Amygdala (tissue), 56 donors: ENCODE results near the gene FAM53B.
"Not testable (repeated sequence)": the region's sequence is repeated elsewhere in the genome, so short reads cannot be mapped to it uniquely, and the experiment has no call there.

ENCODE experiments used
- DNase-seq, 56 donors: peaks; one replicate each; lab custom pipeline; 2025; lab: John Stamatoyannopoulos, UW

Gene FAM53B

GRCh38 chr10:124595143-124595883 lies 148.9 kb downstream of the FAM53B start:
- no peak for DNase-seq

GRCh38 chr10:124594240-124594639 lies 149.9 kb downstream of the FAM53B start:
- no peak for DNase-seq

- no peak for DNase-seq
Observed at GRCh38 chr10:124593431-124593985, 150.7 kb downstream of the FAM53B start.

- peak in 3 of 56 donors; percentile 24 to 33 (median 28) for DNase-seq
Observed at GRCh38 chr10:124592736-124593430, 151.3 kb downstream of the FAM53B start.

- no peak for DNase-seq
Observed at GRCh38 chr10:124592101-124592500, 152.1 kb downstream of the FAM53B start.

- DNase-seq, result no peak
Observed at GRCh38 chr10:124591123-124591495, 153.1 kb downstream of the FAM53B start.

GRCh38 chr10:124590216-124591122 lies 153.7 kb downstream of the FAM53B start:
- peak in 7 of 56 donors; percentile 25 to 54 (median 46) for DNase-seq

- peak in 43 of 56 donors; percentile 27 to 87 (median 59) for DNase-seq
Observed at GRCh38 chr10:124589491-124590041, 154.6 kb downstream of the FAM53B start.

- DNase-seq, result peak in 19 of 56 donors; percentile 15 to 72 (median 52)
Observed at GRCh38 chr10:124588736-124589490, 155.3 kb downstream of the FAM53B start.

- not testable (repeated sequence) for DNase-seq
Observed at GRCh38 chr10:124588341-124588735, 155.8 kb downstream of the FAM53B start.

GRCh38 chr10:124587811-124588211 lies 156.4 kb downstream of the FAM53B start:
- no peak for DNase-seq

- no peak for DNase-seq
Observed at GRCh38 chr10:124586142-124586541, 158.0 kb downstream of the FAM53B start.

- no peak for DNase-seq
Observed at GRCh38 chr10:124579011-124579399, 165.2 kb downstream of the FAM53B start.

GRCh38 chr10:124578231-124579010 lies 165.8 kb downstream of the FAM53B start:
- DNase-seq, result no peak

GRCh38 chr10:124577651-124578050 lies 166.5 kb downstream of the FAM53B start:
- DNase-seq, result no peak

- DNase-seq, result no peak
Observed at GRCh38 chr10:124576526-124577420, 167.4 kb downstream of the FAM53B start.
